Measurements from ENCODE around the gene GPR132. TPM values are rescaled to one million over a fixed set of nuclear protein-coding genes. Genes with fewer than 3 reads are reported as not detected.

GPR132 gene
- total and polyA plus RNA-seq, 9 of the 15 experiments (the other 6 are each of a cell fraction or from before 2014, with no cell fraction given) = 0.01 to 1.1 (median 0.25) TPM; not detected in 1

- 11% methylated on average over 3 of the region's 25 CpGs for WGBS (ENCODE audit: insufficient coverage, low coverage, missing lambda C conversion rate)
- H4K20me1 ChIP-seq (replicated peaks; ENCODE audit: control insufficient read depth, insufficient read depth, low read length) = no peaks in the 10 kb centered on the region
- H3K4me2 ChIP-seq (ENCODE audit: insufficient read depth, low read length) = no peak overlapping the region
- H2AFZ ChIP-seq (ENCODE audit: low read depth, low read length) = peak overlapping the region; percentile 58; the same call in 1 of the 2 replicates
- intact Hi-C loops (cut with micrococcal nuclease) (loop anchor here (5.0 kb wide), 1 partner anchor 37 kb away; no protein-coding TSS in a partner anchor), in situ Hi-C loops (cut with MboI) (loop anchor here (5.0 kb wide), 2 partner anchors 32 to 78 kb away; no protein-coding TSS in a partner anchor)
- no peaks in the 10 kb centered on the region for H3K9me3 ChIP-seq (replicated peaks; ENCODE audit: control insufficient read depth, insufficient read depth, low read depth, low read length)
- H3K4me1 ChIP-seq (replicated peaks in 1 of 2; ENCODE audit: control insufficient read depth in 2 of 2, insufficient read depth in 2 of 2, low read length in 2 of 2) = peaks cover 0 to 31% of the 10 kb centered on the region in 2 experiments; a peak in 2 of 5 replicates
- ChIA-PET CTCF (ENCODE audit: low intra/inter-chr PET ratio) (no interaction called here), POLR2A (no interaction called here)
- BruUV-seq (replicated peaks) = no TSS peak
- H3K4me3 ChIP-seq = no peak overlapping the region
- H3K27me3 ChIP-seq (ENCODE audit: control insufficient read depth in 2 of 2, insufficient read depth in 2 of 2, low read length in 2 of 2) = peaks cover 0 to 15% of the 10 kb centered on the region in 2 experiments; a peak in 4 of 5 replicates
- H3K79me2 ChIP-seq (ENCODE audit: control insufficient read depth, insufficient read depth, low read length) = no peaks in the 10 kb centered on the region
- no peak overlapping the region for H3K27ac ChIP-seq (ENCODE audit: extremely low read depth, low read depth, low read length)
- ATAC-seq (no peak), DNase-seq (ENCODE audit: extremely low read depth in 1 of 4, low spot score in 3 of 4) (no peak), FAIRE-seq (no peak)
- no peaks in the 10 kb centered on the region for H3K9me1 ChIP-seq (ENCODE audit: control insufficient read depth, insufficient read depth, low read length)
- no peaks in the 10 kb centered on the region for H3K36me3 ChIP-seq (ENCODE audit: control insufficient read depth, insufficient read depth, low read length)
- H3K9ac ChIP-seq (ENCODE audit: insufficient read depth in 1 of 2, low read depth in 2 of 2, low read length in 2 of 2) = peak overlapping the region in 1 of 2 experiments; percentile 17; a peak in 1 of 4 replicates
- TF ChIP-seq CBX5 (IDR thresholded peaks at IDR 0.05; ENCODE audit: borderline replicate concordance, low read depth) (no peak), MEIS2 (IDR thresholded peaks at IDR 0.05; ENCODE audit: partially characterized antibody) (no peak), ZNF3 (CRISPR knock-in tag; IDR thresholded peaks at IDR 0.05) (no peak), ZFP91 (CRISPR knock-in tag; IDR thresholded peaks at IDR 0.05) (no peak), PKNOX1 (IDR thresholded peaks at IDR 0.05) (no peak), HOXB6 (CRISPR knock-in tag; IDR thresholded peaks at IDR 0.05; ENCODE audit: borderline replicate concordance) (no peak), ARHGAP35 (IDR thresholded peaks at IDR 0.05; ENCODE audit: partially characterized antibody) (no peak), FOXP1 (CRISPR knock-in tag; IDR thresholded peaks at IDR 0.05) (no peak), NUFIP1 (IDR thresholded peaks at IDR 0.05; ENCODE audit: partially characterized antibody) (no peak), ZNF347 (CRISPR knock-in tag; IDR thresholded peaks at IDR 0.05; ENCODE audit: low read depth) (no peak), KDM2B (CRISPR knock-in tag; IDR thresholded peaks at IDR 0.05) (no peak), SIRT6 (IDR thresholded peaks at IDR 0.05; ENCODE audit: low read depth, low read length) (no peak), ID3 (CRISPR knock-in tag; IDR thresholded peaks at IDR 0.05) (no peak), ID3 (tag; IDR thresholded peaks at IDR 0.05) (no peak)
Observed at GRCh38 chr14:105049753-105050550, 15.3 kb downstream of the GPR132 start.

Measured in K562 (cell line).